CD4-positive, alpha-beta T cell (primary cell): ENCODE data around the gene AP3S2. TPM values are rescaled to one million over a fixed set of nuclear protein-coding genes. Genes with fewer than 3 reads are reported as not detected.

ENCODE experiments used
- ATAC-seq: fragments of 200-7000 bp; cut with Tn5 transposase; one replicate; pipeline ENCODE4 v1.10.0; 2022; ENCODE audit warnings: mild to moderate bottlenecking; ENCODE audit not compliant: poor library complexity
- CTCF ChIA-PET: fragments of 350-600 bp; sonication (Branson Sonifier 250); formaldehyde crosslinking; loops from one replicate; lab custom pipeline; 2021; ENCODE audit warnings: antibody characterized with exemption, inconsistent platforms; lab: Charles Lee
- POLR2A ChIA-PET: fragments of 350-600 bp; sonication (Branson Sonifier 250); formaldehyde crosslinking; loops from one replicate; lab custom pipeline; 2021; ENCODE audit warnings: antibody characterized with exemption, inconsistent platforms; lab: Charles Lee
- DNase-seq, 14 experiments: peaks; one replicate each; pipeline ENCODE4 v3.0.0-alpha.2; 2013 to 2020; ENCODE audit warnings: mixed read lengths in 2 of 14
- H3K27ac ChIP-seq, 2 donors: one replicate each; pipeline versions ENCODE4 v1.5.1 to v1.7.0; 2013; ENCODE audit warnings: low read length in 2 of 2, low read depth in 1 of 2, mild to moderate bottlenecking in 1 of 2
- H3K27me3 ChIP-seq, 2 experiments: 1 replicate in 1 of 2; 2 replicates in 1 of 2; pipeline versions ENCODE4 v1.6.1 to v1.7.0; 2013; ENCODE audit warnings: low read length in 2 of 2, control low read depth in 1 of 2, mild to moderate bottlenecking in 1 of 2, moderate library complexity in 1 of 2; ENCODE audit not compliant: insufficient read depth in 2 of 2, control insufficient read depth in 1 of 2
- H3K36me3 ChIP-seq: one replicate; pipeline ENCODE4 v1.6.1; 2013; ENCODE audit warnings: low read length, control low read depth; ENCODE audit not compliant: insufficient read depth
- H3K4me1 ChIP-seq: one replicate; pipeline ENCODE4 v1.6.1; 2013; ENCODE audit warnings: low read length, control low read depth; ENCODE audit not compliant: insufficient read depth
- H3K4me3 ChIP-seq: one replicate; pipeline ENCODE4 v1.5.1; 2013; ENCODE audit warnings: mild to moderate bottlenecking, low read length, moderate library complexity
- H3K9me3 ChIP-seq, 2 experiments: 1 replicate in 1 of 2; 2 replicates in 1 of 2; pipeline versions ENCODE4 v1.6.1 to v1.7.0; 2013; ENCODE audit warnings: low read length in 2 of 2, mild to moderate bottlenecking in 2 of 2, control low read depth in 1 of 2, moderate library complexity in 1 of 2; ENCODE audit not compliant: control insufficient read depth in 1 of 2, insufficient read depth in 1 of 2
- H3K27ac Mint-ChIP-seq: one replicate; pipeline ENCODE4 v1.8.0; 2020; ENCODE audit warnings: mixed read lengths
- H3K27me3 Mint-ChIP-seq: one replicate; pipeline ENCODE4 v1.8.0; 2021; ENCODE audit warnings: mixed read lengths
- H3K36me3 Mint-ChIP-seq: one replicate; pipeline ENCODE4 v1.8.0; 2021; ENCODE audit warnings: low read depth, mixed read lengths
- H3K4me1 Mint-ChIP-seq: one replicate; pipeline ENCODE4 v1.8.0; 2021; ENCODE audit warnings: low read depth, mixed read lengths
- H3K4me3 Mint-ChIP-seq: one replicate; pipeline ENCODE4 v1.8.0; 2020; ENCODE audit warnings: mild to moderate bottlenecking, mixed read lengths
- H3K9me3 Mint-ChIP-seq: one replicate; pipeline ENCODE4 v1.8.0; 2020; ENCODE audit warnings: mixed read lengths
- intact Hi-C, 2 experiments: fragments of 100-400 bp; cut with DNase I in 1 of 2; cut with micrococcal nuclease in 1 of 2; formaldehyde crosslinking; loops; one replicate each; pipeline versions ENCODE4 v1.15.1 to v1.9.0; 2023 to 2025; cut with DNase I, micrococcal nuclease
- total RNA-seq, 174 experiments: library from RNA in 2 of 174; stranded (reverse) in 2 of 174; gene quantifications; one replicate each; pipeline ENCODE4 v1.2.3 and lab custom pipeline; 2021 to 2026
- TF ChIP-seq, protein P1 (sequence below): fragments of 200-600 bp; IDR thresholded peaks from one replicate; pipeline ENCODE4 v1.8.0; 2022; ENCODE audit warnings: antibody characterized with exemption, mild to moderate bottlenecking

The AP3S2 gene
- total RNA-seq, 2 experiments from 2014 or later, result 18.9 to 20.5 TPM

DNA sequence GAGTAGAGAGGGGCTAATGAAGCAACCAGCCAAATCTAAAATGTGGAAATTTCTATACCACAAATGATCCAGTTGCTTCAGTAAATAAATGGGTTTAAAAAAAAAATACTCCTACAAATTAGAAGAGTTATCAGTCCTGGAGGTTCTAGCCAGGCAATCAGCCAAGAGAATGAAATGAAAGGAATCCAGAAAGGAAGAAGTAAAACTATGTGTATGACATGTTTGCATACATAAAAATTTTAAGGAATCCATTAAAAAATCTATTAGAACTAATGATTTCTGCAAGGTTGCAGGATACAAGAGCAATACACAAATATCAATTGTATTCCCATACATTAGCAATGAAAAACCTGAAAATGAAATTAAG, 108.0 kb downstream of the AP3S2 start:
- no peak overlapping the region for H3K27ac ChIP-seq
- H3K27ac Mint-ChIP-seq, result no peak overlapping the region
- no peak for DNase-seq
- H3K36me3 ChIP-seq, result no peaks in the 10 kb centered on the region
- H3K27me3 Mint-ChIP-seq, result peaks cover 15% of the 10 kb centered on the region
- peaks cover 3 to 13% of the 10 kb centered on the region in 2 experiments for H3K9me3 ChIP-seq
- POLR2A ChIA-PET, result no interaction called here
- H3K4me3 ChIP-seq, result no peak overlapping the region
- no peak for ATAC-seq
- intact Hi-C loops, result no loop called here
- no peaks in the 10 kb centered on the region for H3K4me1 Mint-ChIP-seq
- no peaks in the 10 kb centered on the region for H3K36me3 Mint-ChIP-seq
- no peaks in the 10 kb centered on the region for H3K27me3 ChIP-seq
- peaks cover 8% of the 10 kb centered on the region for H3K9me3 Mint-ChIP-seq
- H3K4me1 ChIP-seq, result peaks cover 5% of the 10 kb centered on the region
- no peak overlapping the region for H3K4me3 Mint-ChIP-seq
- TF ChIP-seq, protein P1, sequence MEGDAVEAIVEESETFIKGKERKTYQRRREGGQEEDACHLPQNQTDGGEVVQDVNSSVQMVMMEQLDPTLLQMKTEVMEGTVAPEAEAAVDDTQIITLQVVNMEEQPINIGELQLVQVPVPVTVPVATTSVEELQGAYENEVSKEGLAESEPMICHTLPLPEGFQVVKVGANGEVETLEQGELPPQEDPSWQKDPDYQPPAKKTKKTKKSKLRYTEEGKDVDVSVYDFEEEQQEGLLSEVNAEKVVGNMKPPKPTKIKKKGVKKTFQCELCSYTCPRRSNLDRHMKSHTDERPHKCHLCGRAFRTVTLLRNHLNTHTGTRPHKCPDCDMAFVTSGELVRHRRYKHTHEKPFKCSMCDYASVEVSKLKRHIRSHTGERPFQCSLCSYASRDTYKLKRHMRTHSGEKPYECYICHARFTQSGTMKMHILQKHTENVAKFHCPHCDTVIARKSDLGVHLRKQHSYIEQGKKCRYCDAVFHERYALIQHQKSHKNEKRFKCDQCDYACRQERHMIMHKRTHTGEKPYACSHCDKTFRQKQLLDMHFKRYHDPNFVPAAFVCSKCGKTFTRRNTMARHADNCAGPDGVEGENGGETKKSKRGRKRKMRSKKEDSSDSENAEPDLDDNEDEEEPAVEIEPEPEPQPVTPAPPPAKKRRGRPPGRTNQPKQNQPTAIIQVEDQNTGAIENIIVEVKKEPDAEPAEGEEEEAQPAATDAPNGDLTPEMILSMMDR, result no peak
- CTCF ChIA-PET, result no interaction called here

DNA sequence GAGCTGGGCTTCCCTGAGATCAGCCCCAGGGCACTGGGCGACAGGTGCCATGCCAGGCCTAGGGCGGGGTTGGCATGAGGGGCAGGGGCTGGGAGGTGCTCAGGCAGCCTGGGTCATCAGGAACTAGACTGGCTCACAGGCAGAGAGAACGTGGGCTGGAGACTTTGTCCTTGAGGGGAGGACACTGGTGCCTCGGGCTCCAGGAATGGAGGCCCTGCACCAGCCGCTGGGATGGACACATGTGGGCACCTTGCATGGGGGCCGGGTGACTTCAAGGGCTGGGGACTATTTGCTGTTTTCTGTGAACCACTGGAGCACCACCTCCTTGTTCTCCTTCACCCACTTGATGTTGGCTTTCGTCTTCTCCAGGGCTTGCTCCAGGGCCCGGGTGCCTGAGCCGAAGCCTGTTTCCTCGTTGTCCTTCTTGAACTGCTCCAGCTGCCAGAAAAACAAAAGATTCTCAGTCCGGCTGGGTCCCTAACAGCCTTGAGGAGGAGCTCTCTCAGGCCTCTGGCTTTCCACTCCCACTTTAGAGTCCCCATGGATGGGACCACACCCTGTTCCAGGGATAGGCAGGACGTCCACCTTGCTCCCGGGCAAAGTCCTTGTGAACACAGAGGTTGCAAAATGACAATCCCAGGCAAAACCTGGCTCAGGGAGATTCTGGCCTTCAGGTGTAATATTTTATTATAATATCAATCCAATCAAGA, 108.6 kb downstream of the AP3S2 start:
- no peak for DNase-seq
- POLR2A ChIA-PET, result no interaction called here
- H3K4me1 Mint-ChIP-seq, result no peaks in the 10 kb centered on the region
- no peak overlapping the region for H3K4me3 Mint-ChIP-seq
- no peak overlapping the region for H3K27ac Mint-ChIP-seq
- intact Hi-C loops, result no loop called here
- Histone ChIP-seq H3K9me3 (peaks cover 3 to 13% of the 10 kb centered on the region in 2 experiments), H3K27me3 (no peaks in the 10 kb centered on the region), H3K4me3 (no peak overlapping the region), H3K36me3 (no peaks in the 10 kb centered on the region), H3K27ac (no peak overlapping the region), H3K4me1 (peaks cover 10% of the 10 kb centered on the region)
- H3K27me3 Mint-ChIP-seq, result peaks cover 20% of the 10 kb centered on the region
- CTCF ChIA-PET, result no interaction called here
- no peaks in the 10 kb centered on the region for H3K36me3 Mint-ChIP-seq
- peaks cover 8% of the 10 kb centered on the region for H3K9me3 Mint-ChIP-seq
- TF ChIP-seq, protein P1, result no peak
- ATAC-seq, result no peak

DNA sequence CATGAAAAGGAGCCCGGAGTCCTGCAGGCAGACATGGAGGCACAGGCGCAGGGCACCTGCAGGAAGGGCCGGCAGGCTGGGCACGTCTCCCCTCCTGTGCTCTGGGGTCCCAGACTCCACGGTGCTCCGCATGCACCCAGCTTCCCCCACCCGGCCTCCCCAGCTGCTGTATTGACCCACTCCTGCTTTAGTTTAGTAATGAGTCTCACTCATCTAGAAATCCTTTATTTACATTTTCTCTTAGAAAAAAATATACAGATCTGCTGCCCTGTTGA, 109.2 kb downstream of the AP3S2 start:
- TF ChIP-seq, protein P1, result no peak
- H3K27me3 ChIP-seq, result no peaks in the 10 kb centered on the region
- H3K4me1 ChIP-seq, result peaks cover 10% of the 10 kb centered on the region
- Mint-ChIP-seq H3K36me3 (no peaks in the 10 kb centered on the region), H3K27ac (no peak overlapping the region), H3K9me3 (peaks cover 8% of the 10 kb centered on the region), H3K4me1 (no peaks in the 10 kb centered on the region), H3K4me3 (no peak overlapping the region), H3K27me3 (peaks cover 20% of the 10 kb centered on the region)
- H3K4me3 ChIP-seq, result no peak overlapping the region
- ChIA-PET CTCF (no interaction called here), POLR2A (no interaction called here)
- intact Hi-C loops, result no loop called here
- H3K27ac ChIP-seq, result no peak overlapping the region
- no peaks in the 10 kb centered on the region for H3K36me3 ChIP-seq
- no peak for DNase-seq
- ATAC-seq, result no peak
- H3K9me3 ChIP-seq, result peaks cover 3 to 13% of the 10 kb centered on the region in 2 experiments
